ENCODE measurements around the gene PACSIN3. TPM values are rescaled to one million over a fixed set of nuclear protein-coding genes. Genes with fewer than 3 reads are reported as not detected.

PACSIN3 gene
- total and polyA plus RNA-seq, 2 of the 8 experiments (the other 6 are each of a cell fraction or from before 2014, with no cell fraction given): 23.8 to 47.2 TPM

DNA sequence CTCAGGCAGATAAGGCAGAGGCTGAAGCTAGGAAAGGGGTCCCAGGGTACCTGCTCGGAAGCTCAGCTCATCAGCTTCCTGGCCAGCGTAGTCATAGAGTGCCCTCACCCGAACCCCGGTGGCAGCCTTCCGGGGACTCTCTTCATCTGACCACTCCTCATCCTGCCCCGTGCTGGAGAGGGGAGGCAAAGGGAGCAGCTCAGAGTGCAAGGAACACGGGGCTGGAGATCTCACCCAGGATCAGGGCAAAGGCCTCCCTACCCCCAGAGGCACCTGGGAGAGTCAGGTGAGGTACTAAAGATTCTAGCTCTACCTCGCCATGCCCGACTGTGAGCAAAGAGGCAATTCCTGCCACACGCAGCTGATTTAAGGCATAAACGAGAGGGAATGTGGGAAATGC, 7.9 kb downstream of the PACSIN3 start (continued):
- TF ChIP-seq CBX5 (IDR thresholded peaks at IDR 0.05; ENCODE audit: low read depth, low read length): no peak
- no peak for TF ChIP-seq SIRT6 (IDR thresholded peaks at IDR 0.05; ENCODE audit: low read length)
- TF ChIP-seq NANOG (IDR thresholded peaks at IDR 0.05; ENCODE audit: insufficient read depth, low read depth, low read length, poor library complexity, severe bottlenecking): no peak
- TF ChIP-seq CREB1 (IDR thresholded peaks at IDR 0.05): no peak
